Cerebellar cortex (tissue), 1 donor: ENCODE data around the gene TRUB2.
A peak's percentile ranks its signal among the peaks of the same experiment; 100 is the strongest.

Source experiments
- DNase-seq: peaks from one replicate; pipeline ENCODE4 v3.0.0-alpha.2; 2015; ENCODE audit warnings: low spot score

TRUB2 gene

GRCh38 chr9:128322404-128323211 lies at the start of gene TRUB2, which contains the start of gene COQ4:
Gene TRUB2, minus strand, starts transcription at chr9:128322447. Its CDS starts 39 bp downstream, at chr9:128322408.
Gene COQ4, plus strand, starts transcription at chr9:128322839. Its CDS starts 20 bp downstream, at chr9:128322859.
- peak; percentile 96 for DNase-seq

- DNase-seq: no peak
These were observed 49.4 kb upstream of the TRUB2 start for GRCh38 chr9:128371630-128372117.

GRCh38 chr9:128370752-128371629 lies 48.7 kb upstream of the TRUB2 start, which contains the start of gene URM1:
Gene URM1, plus strand, starts transcription at chr9:128371374. Its CDS starts 7 bp downstream, at chr9:128371381.
- DNase-seq: peak; percentile 97

- DNase-seq: no peak
These were observed 48.1 kb upstream of the TRUB2 start for GRCh38 chr9:128370367-128370751.

GRCh38 chr9:128369024-128369706 lies 46.9 kb upstream of the TRUB2 start:
- no peak for DNase-seq

GRCh38 chr9:128365525-128365924 lies 43.3 kb upstream of the TRUB2 start:
- DNase-seq: no peak

- no peak for DNase-seq
These were observed 40.5 kb upstream of the TRUB2 start for GRCh38 chr9:128362774-128363173.

GRCh38 chr9:128361986-128362646 lies 39.9 kb upstream of the TRUB2 start:
- peak; percentile 93 for DNase-seq

- DNase-seq: no peak
These were observed 39.2 kb upstream of the TRUB2 start for GRCh38 chr9:128361296-128361985.

- no peak for DNase-seq
These were observed 38.6 kb upstream of the TRUB2 start for GRCh38 chr9:128360826-128361225.

GRCh38 chr9:128358861-128359260 lies 36.6 kb upstream of the TRUB2 start:
- no peak for DNase-seq

GRCh38 chr9:128358090-128358489 lies 35.8 kb upstream of the TRUB2 start:
- DNase-seq: no peak

- DNase-seq: no peak
These were observed 33.2 kb upstream of the TRUB2 start for GRCh38 chr9:128355451-128355850.

- DNase-seq: no peak
These were observed 27.5 kb upstream of the TRUB2 start for GRCh38 chr9:128349772-128350171.

- no peak for DNase-seq
These were observed 26.9 kb upstream of the TRUB2 start for GRCh38 chr9:128349125-128349524.

GRCh38 chr9:128344931-128345605 lies 22.8 kb upstream of the TRUB2 start:
- no peak for DNase-seq

- DNase-seq: no peak
These were observed 21.6 kb upstream of the TRUB2 start for GRCh38 chr9:128343855-128344254.

- no peak for DNase-seq
These were observed 20.9 kb upstream of the TRUB2 start for GRCh38 chr9:128342971-128343680.

GRCh38 chr9:128341435-128341849 lies 19.2 kb upstream of the TRUB2 start:
- peak; percentile 81 for DNase-seq
